AG10803 (cell line): Measurements from ENCODE around the gene DHRSX.
A peak's percentile ranks its signal among the peaks of the same experiment; 100 is the strongest.
"Not testable (repeated sequence)": the region's sequence is repeated elsewhere in the genome, so short reads cannot be mapped to it uniquely, and the experiment has no call there.

Experiments
- DNase-seq: peaks from one replicate; pipeline ENCODE4 v3.0.0; 2010; ENCODE audit warnings: low read depth
- H3K4me3 ChIP-seq: 2 replicates; pipeline ENCODE4 v1.5.1; 2011; ENCODE audit warnings: mild to moderate bottlenecking, low read length, control low read depth
- TF ChIP-seq, protein P1 (sequence below): conservative IDR thresholded peaks from 2 replicates; pipeline ENCODE4 v1.5.1; 2011; ENCODE audit warnings: mild to moderate bottlenecking, low read length, control low read depth, inconsistent platforms

The DHRSX gene

GRCh38 chrX:2376166-2376565, 124.6 kb downstream of the DHRSX start:
- no peak overlapping the region for H3K4me3 ChIP-seq
- TF ChIP-seq, protein P1, sequence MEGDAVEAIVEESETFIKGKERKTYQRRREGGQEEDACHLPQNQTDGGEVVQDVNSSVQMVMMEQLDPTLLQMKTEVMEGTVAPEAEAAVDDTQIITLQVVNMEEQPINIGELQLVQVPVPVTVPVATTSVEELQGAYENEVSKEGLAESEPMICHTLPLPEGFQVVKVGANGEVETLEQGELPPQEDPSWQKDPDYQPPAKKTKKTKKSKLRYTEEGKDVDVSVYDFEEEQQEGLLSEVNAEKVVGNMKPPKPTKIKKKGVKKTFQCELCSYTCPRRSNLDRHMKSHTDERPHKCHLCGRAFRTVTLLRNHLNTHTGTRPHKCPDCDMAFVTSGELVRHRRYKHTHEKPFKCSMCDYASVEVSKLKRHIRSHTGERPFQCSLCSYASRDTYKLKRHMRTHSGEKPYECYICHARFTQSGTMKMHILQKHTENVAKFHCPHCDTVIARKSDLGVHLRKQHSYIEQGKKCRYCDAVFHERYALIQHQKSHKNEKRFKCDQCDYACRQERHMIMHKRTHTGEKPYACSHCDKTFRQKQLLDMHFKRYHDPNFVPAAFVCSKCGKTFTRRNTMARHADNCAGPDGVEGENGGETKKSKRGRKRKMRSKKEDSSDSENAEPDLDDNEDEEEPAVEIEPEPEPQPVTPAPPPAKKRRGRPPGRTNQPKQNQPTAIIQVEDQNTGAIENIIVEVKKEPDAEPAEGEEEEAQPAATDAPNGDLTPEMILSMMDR, result no peak
- DNase-seq, result no peak

GRCh38 chrX:2374086-2374485, 126.7 kb downstream of the DHRSX start:
- H3K4me3 ChIP-seq, result no peak overlapping the region
- DNase-seq, result peak; percentile 90
- TF ChIP-seq, protein P1, result no peak

- DNase-seq, result no peak
- TF ChIP-seq, protein P1, result no peak
- H3K4me3 ChIP-seq, result no peak overlapping the region
Observed at GRCh38 chrX:2373615-2374014, 127.2 kb downstream of the DHRSX start.

- no peak overlapping the region for H3K4me3 ChIP-seq
- no peak for DNase-seq
- TF ChIP-seq, protein P1, result no peak
Observed at GRCh38 chrX:2371026-2371711, 129.6 kb downstream of the DHRSX start.

DNA sequence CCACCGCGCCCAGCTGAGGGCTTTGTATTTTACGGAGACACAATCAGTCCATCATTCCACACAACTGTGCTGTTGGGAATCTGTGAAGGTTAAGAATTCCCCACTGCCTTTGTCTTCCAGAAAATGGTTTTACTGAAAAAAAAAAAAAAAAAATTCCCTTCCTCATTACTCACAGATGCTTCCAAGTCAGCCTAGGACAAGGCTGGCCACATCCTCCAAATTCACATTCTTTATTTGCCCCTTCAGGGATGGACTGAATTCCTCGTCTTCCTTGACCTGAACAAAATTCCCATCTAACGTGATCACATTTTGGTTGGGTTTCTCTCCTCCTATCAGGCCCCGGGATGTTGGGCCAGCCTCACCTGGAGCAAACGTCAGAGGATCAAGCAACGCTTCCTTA, 130.3 kb downstream of the DHRSX start:
- DNase-seq, result peak; percentile 70
- H3K4me3 ChIP-seq, result no peak overlapping the region
- TF ChIP-seq, protein P1, result no peak

DNA sequence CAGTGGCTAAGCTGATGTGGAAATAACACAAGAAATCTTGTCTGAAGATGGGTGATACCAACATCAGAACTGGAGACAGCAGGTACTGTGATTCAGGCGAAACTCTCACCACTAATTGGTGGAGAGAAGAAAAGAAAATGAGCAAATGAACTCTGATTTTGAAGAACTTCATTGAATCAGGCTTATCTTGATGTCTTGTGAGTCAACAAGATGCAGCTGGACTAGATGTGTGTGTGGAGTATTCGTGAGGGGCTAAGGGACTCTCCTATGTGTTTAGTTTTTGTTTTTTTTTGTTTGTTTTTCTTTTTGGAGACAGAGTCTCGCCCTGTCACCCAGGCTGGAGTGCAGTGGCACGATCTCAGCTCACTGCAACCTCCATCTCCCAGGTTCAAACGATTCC, 131.6 kb downstream of the DHRSX start:
- DNase-seq, result no peak
- TF ChIP-seq, protein P1, result no peak
- no peak overlapping the region for H3K4me3 ChIP-seq

GRCh38 chrX:2360731-2361130, 140.0 kb downstream of the DHRSX start:
- H3K4me3 ChIP-seq, result no peak overlapping the region
- no peak for DNase-seq
- TF ChIP-seq, protein P1, result no peak

DNA sequence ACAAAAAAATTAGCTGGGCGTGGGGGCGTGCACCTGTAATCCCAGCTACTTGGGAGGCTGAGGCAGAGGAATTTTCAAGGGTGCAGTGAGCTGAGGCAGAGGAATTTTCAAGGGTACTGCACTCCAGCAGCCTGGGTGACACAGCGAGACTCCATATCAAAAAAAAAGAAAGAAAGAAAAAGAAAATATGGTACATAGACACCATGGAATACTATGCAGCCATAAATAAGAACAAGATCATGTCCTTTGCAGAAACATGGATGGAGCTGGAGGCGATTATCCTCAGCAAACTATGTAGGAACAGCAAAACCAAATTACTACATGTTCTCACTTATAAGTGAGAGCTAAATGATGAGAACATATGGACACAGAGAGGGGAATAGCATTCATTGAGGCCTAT, 141.3 kb downstream of the DHRSX start:
- not testable (repeated sequence) for DNase-seq, H3K4me3 ChIP-seq
